Measurements from ENCODE around the gene SUN5. TPM values are rescaled to one million over a fixed set of nuclear protein-coding genes. Genes with fewer than 3 reads are reported as not detected.

The SUN5 gene
- total and polyA plus RNA-seq, 2 donors (not counting 3 experiments of a cell fraction or from before 2014, with no cell fraction given) = not detected

GRCh38 chr20:33005132-33005566 lies 916 bp upstream of the SUN5 start:
- DNase-seq (ENCODE audit: low read depth, low spot score) = no peak
- no peak overlapping the region for H3K9ac ChIP-seq (replicated peaks; ENCODE audit: extremely low read depth, insufficient read depth, low read length)
- H3K79me2 ChIP-seq (ENCODE audit: control insufficient read depth, insufficient read depth, low read length) = no peaks in the 10 kb centered on the region
- intact Hi-C loops (cut with micrococcal nuclease) (loop anchor here (1.0 to 5.0 kb wide), 2 partner anchors 103 to 213 kb away; no protein-coding TSS in a partner anchor), dilution Hi-C loops (cut with MboI; ENCODE audit: extremely low pct_ligation_motif_present, low sequenced_read_pairs) (no loop called here)
- H3K27ac ChIP-seq (ENCODE audit: insufficient read depth, low read depth, low read length) = no peak overlapping the region
- no peaks in the 10 kb centered on the region for H4K20me1 ChIP-seq (replicated peaks; ENCODE audit: control insufficient read depth, extremely low read depth, insufficient read depth, low read length)
- no peaks in the 10 kb centered on the region for H3K9me3 ChIP-seq (replicated peaks; ENCODE audit: control insufficient read depth, insufficient read depth, low read length)
- no TSS peak for BruUV-seq (replicated peaks)
- no peaks in the 10 kb centered on the region for H3K36me3 ChIP-seq (ENCODE audit: control insufficient read depth in 2 of 2, extremely low read depth in 1 of 2, insufficient read depth in 2 of 2, low read length in 2 of 2)
- no peaks in the 10 kb centered on the region for H3K27me3 ChIP-seq (ENCODE audit: control insufficient read depth in 2 of 2, insufficient read depth in 2 of 2, low read length in 2 of 2)
- TF ChIP-seq, protein P1, sequence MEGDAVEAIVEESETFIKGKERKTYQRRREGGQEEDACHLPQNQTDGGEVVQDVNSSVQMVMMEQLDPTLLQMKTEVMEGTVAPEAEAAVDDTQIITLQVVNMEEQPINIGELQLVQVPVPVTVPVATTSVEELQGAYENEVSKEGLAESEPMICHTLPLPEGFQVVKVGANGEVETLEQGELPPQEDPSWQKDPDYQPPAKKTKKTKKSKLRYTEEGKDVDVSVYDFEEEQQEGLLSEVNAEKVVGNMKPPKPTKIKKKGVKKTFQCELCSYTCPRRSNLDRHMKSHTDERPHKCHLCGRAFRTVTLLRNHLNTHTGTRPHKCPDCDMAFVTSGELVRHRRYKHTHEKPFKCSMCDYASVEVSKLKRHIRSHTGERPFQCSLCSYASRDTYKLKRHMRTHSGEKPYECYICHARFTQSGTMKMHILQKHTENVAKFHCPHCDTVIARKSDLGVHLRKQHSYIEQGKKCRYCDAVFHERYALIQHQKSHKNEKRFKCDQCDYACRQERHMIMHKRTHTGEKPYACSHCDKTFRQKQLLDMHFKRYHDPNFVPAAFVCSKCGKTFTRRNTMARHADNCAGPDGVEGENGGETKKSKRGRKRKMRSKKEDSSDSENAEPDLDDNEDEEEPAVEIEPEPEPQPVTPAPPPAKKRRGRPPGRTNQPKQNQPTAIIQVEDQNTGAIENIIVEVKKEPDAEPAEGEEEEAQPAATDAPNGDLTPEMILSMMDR (IDR thresholded peaks at IDR 0.05; ENCODE audit: extremely low read depth in 1 of 2, insufficient read depth in 1 of 2, low read depth in 1 of 2, low read length in 2 of 2) = peak; percentile 34 to 56
- TF ChIP-seq GATA2 (IDR thresholded peaks at IDR 0.05; ENCODE audit: insufficient read depth, insufficient read length, low read depth, low read length) (no peak), POLR2A (IDR thresholded peaks at IDR 0.05; ENCODE audit: low read depth, low read length) (no peak), MYC (IDR thresholded peaks at IDR 0.05; ENCODE audit: low read depth, low read length) (no peak)
- TF ChIP-seq, protein P2, sequence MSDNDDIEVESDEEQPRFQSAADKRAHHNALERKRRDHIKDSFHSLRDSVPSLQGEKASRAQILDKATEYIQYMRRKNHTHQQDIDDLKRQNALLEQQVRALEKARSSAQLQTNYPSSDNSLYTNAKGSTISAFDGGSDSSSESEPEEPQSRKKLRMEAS (IDR thresholded peaks at IDR 0.05; ENCODE audit: insufficient read depth, insufficient read length) = no peak
- H3K4me3 ChIP-seq (replicated peaks in 1 of 3; ENCODE audit: insufficient read depth in 1 of 3, low read depth in 1 of 3, low read length in 3 of 3) = no peak overlapping the region
- H3K9me1 ChIP-seq (replicated peaks; ENCODE audit: control insufficient read depth, extremely low read depth, insufficient read depth, low read length) = no peaks in the 10 kb centered on the region
- no peak overlapping the region for H2AFZ ChIP-seq (ENCODE audit: low read depth, low read length)
- peak; percentile 76 for FAIRE-seq
- no peak overlapping the region for H3K4me2 ChIP-seq (ENCODE audit: insufficient read depth, low read length)
- no peaks in the 10 kb centered on the region for H3K4me1 ChIP-seq (ENCODE audit: control insufficient read depth, extremely low read depth, insufficient read depth, low read length)
- POLR2A ChIA-PET = no interaction called here
- CTCF ChIA-PET = interaction anchor here (0.6 to 2.7 kb wide), 8 partner anchors 10 to 215 kb away, joined by 3 to 28 read pairs (median 4); no protein-coding TSS in a partner anchor
